Natural killer cell (primary cell): Measurements from ENCODE around the gene C9orf85. TPM values are rescaled to one million over a fixed set of nuclear protein-coding genes. Genes with fewer than 3 reads are reported as not detected.
A peak's percentile ranks its signal among the peaks of the same experiment; 100 is the strongest.

Source experiments
- ATAC-seq, 3 donors: fragments of 150-1000 bp in 2 of 3; fragments of 200-7000 bp in 1 of 3; cut with Tn5 transposase; 1 replicate in 1 of 3; 2 replicates in 2 of 3; pipeline ENCODE4 v1.10.0; 2021; ENCODE audit warnings: mild to moderate bottlenecking in 2 of 3, moderate library complexity in 2 of 3
- DNase-seq, 2 donors: peaks; one replicate each; pipeline versions ENCODE4 v3.0.0 to v3.0.0-alpha.2; 2013 to 2021; ENCODE audit warnings: mixed read lengths in 1 of 2
- H3K27ac ChIP-seq: one replicate; pipeline ENCODE4 v1.5.1; 2013; ENCODE audit warnings: mild to moderate bottlenecking, low read length
- H3K27me3 ChIP-seq: one replicate; pipeline ENCODE4 v1.6.1; 2013; ENCODE audit warnings: low read length; ENCODE audit not compliant: control insufficient read depth, insufficient read depth
- H3K36me3 ChIP-seq: one replicate; pipeline ENCODE4 v1.6.1; 2013; ENCODE audit warnings: low read length; ENCODE audit not compliant: control insufficient read depth, insufficient read depth
- H3K4me1 ChIP-seq: one replicate; pipeline ENCODE4 v1.6.1; 2013; ENCODE audit warnings: low read length; ENCODE audit not compliant: control insufficient read depth, insufficient read depth
- H3K4me3 ChIP-seq: one replicate; pipeline ENCODE4 v1.5.1; 2013; ENCODE audit warnings: low read length
- H3K9me3 ChIP-seq: one replicate; pipeline ENCODE4 v1.6.1; 2013; ENCODE audit warnings: low read length; ENCODE audit not compliant: control insufficient read depth, insufficient read depth
- H3K27ac Mint-ChIP-seq, 2 donors: one replicate each; pipeline ENCODE4 v1.8.0; 2022; ENCODE audit warnings: mild to moderate bottlenecking in 2 of 2, mixed read lengths in 2 of 2, moderate library complexity in 1 of 2
- H3K27me3 Mint-ChIP-seq, 2 donors: one replicate each; pipeline ENCODE4 v1.8.0; 2022; ENCODE audit warnings: low read depth in 2 of 2, mixed read lengths in 2 of 2
- H3K36me3 Mint-ChIP-seq: one replicate; pipeline ENCODE4 v1.8.0; 2022; ENCODE audit warnings: mixed read lengths
- H3K4me1 Mint-ChIP-seq, 2 donors: one replicate each; pipeline ENCODE4 v1.8.0; 2022; ENCODE audit warnings: mixed read lengths in 2 of 2
- H3K4me3 Mint-ChIP-seq: one replicate; pipeline ENCODE4 v1.8.0; 2022; ENCODE audit warnings: mild to moderate bottlenecking, moderate library complexity, mixed read lengths
- H3K9me3 Mint-ChIP-seq, 2 donors: one replicate each; pipeline ENCODE4 v1.8.0; 2022; ENCODE audit warnings: mixed read lengths in 2 of 2
- CTCF ChIP-seq: fragments of 200-600 bp; IDR thresholded peaks from one replicate; pipeline ENCODE4 v1.8.0; 2022; ENCODE audit warnings: antibody characterized with exemption
- WGBS: methylation state at CpG from one replicate; pipeline ENCODE4 v1.1.7; 2013; ENCODE audit warnings: missing lambda C conversion rate; ENCODE audit not compliant: insufficient coverage; 5-methylcytosine and 5-hydroxymethylcytosine counted together
- intact Hi-C: fragments of 100-400 bp; cut with micrococcal nuclease; formaldehyde crosslinking; loops from one replicate; pipeline ENCODE4 v1.14.2; 2022
- total RNA-seq, 4 donors: library from RNA; stranded (reverse); fragments of 120-200 nt in 1 of 4; gene quantifications; one replicate each; pipeline versions ENCODE4 v1.2.3 to v1.2.4, GENCODE V29; 2013 to 2022

C9orf85 gene
- total RNA-seq, 3 donors from 2014 or later (not counting 1 experiment from before 2014, with no cell fraction given) = 5.6 to 11.1 (median 9.2) TPM

- no peaks in the 10 kb centered on the region for H3K4me1 ChIP-seq
- no peak overlapping the region for H3K4me3 Mint-ChIP-seq
- peaks cover 29 to 35% of the 10 kb centered on the region in 2 donors for H3K4me1 Mint-ChIP-seq
- H3K36me3 Mint-ChIP-seq = no peaks in the 10 kb centered on the region
- DNase-seq = no peak
- no peaks in the 10 kb centered on the region for H3K9me3 Mint-ChIP-seq
- no peak overlapping the region for H3K27ac Mint-ChIP-seq
- H3K9me3 ChIP-seq = no peaks in the 10 kb centered on the region
- no peak for TF ChIP-seq CTCF
- no peak for ATAC-seq
- H3K27me3 Mint-ChIP-seq = no peaks in the 10 kb centered on the region
- WGBS = 70% methylated on average over 1 of the region's 1 CpG
- no peaks in the 10 kb centered on the region for H3K36me3 ChIP-seq
- intact Hi-C loops = no loop called here
- no peaks in the 10 kb centered on the region for H3K27me3 ChIP-seq
- no peak overlapping the region for H3K4me3 ChIP-seq
- H3K27ac ChIP-seq = no peak overlapping the region
Measured at GRCh38 chr9:71936066-71936465, 24.6 kb downstream of the C9orf85 start.

- H3K27ac Mint-ChIP-seq = peak overlapping the region in 1 of 2 donors; percentile 13
- H3K4me3 ChIP-seq = no peak overlapping the region
- H3K27me3 Mint-ChIP-seq = no peaks in the 10 kb centered on the region
- peaks cover 40 to 46% of the 10 kb centered on the region in 2 donors for H3K4me1 Mint-ChIP-seq
- H3K9me3 Mint-ChIP-seq = no peaks in the 10 kb centered on the region
- no peaks in the 10 kb centered on the region for H3K27me3 ChIP-seq
- H3K4me3 Mint-ChIP-seq = no peak overlapping the region
- ATAC-seq = no peak
- H3K4me1 ChIP-seq = no peaks in the 10 kb centered on the region
- no peak overlapping the region for H3K27ac ChIP-seq
- no peak for DNase-seq
- intact Hi-C loops = no loop called here
- no peaks in the 10 kb centered on the region for H3K36me3 Mint-ChIP-seq
- no peaks in the 10 kb centered on the region for H3K36me3 ChIP-seq
- no peak for TF ChIP-seq CTCF
- H3K9me3 ChIP-seq = no peaks in the 10 kb centered on the region
- WGBS = 33% methylated on average over 1 of the region's 4 CpGs
Measured at GRCh38 chr9:71937070-71937625, 25.7 kb downstream of the C9orf85 start.

GRCh38 chr9:71937898-71938297 is 26.5 kb downstream of the C9orf85 start:
- no peaks in the 10 kb centered on the region for H3K9me3 ChIP-seq
- Mint-ChIP-seq H3K4me1 (peaks cover 44 to 50% of the 10 kb centered on the region in 2 donors), H3K27ac (no peak overlapping the region), H3K4me3 (no peak overlapping the region), H3K27me3 (no peaks in the 10 kb centered on the region), H3K9me3 (no peaks in the 10 kb centered on the region), H3K36me3 (no peaks in the 10 kb centered on the region)
- H3K4me3 ChIP-seq = no peak overlapping the region
- TF ChIP-seq CTCF = no peak
- H3K27ac ChIP-seq = no peak overlapping the region
- no peaks in the 10 kb centered on the region for H3K27me3 ChIP-seq
- no peak for DNase-seq
- WGBS = no CpG with 5 or more reads among the region's 1 CpG
- intact Hi-C loops = no loop called here
- ATAC-seq = no peak
- no peaks in the 10 kb centered on the region for H3K4me1 ChIP-seq
- H3K36me3 ChIP-seq = no peaks in the 10 kb centered on the region

- ATAC-seq = no peak
- peak overlapping the region in 1 of 2 donors; percentile 44 for H3K27ac Mint-ChIP-seq
- H3K9me3 Mint-ChIP-seq = no peaks in the 10 kb centered on the region
Measured at GRCh38 chr9:71941060-71941568, 29.7 kb downstream of the C9orf85 start.

More at GRCh38 chr9:71941060-71941568, 29.7 kb downstream of the C9orf85 start:
- no peak for TF ChIP-seq CTCF
- no peak for DNase-seq
- H3K4me3 Mint-ChIP-seq = no peak overlapping the region
- Histone ChIP-seq H3K9me3 (no peaks in the 10 kb centered on the region), H3K4me3 (no peak overlapping the region), H3K27ac (no peak overlapping the region), H3K36me3 (no peaks in the 10 kb centered on the region), H3K4me1 (no peaks in the 10 kb centered on the region), H3K27me3 (no peaks in the 10 kb centered on the region)
- no peaks in the 10 kb centered on the region for H3K36me3 Mint-ChIP-seq
- H3K27me3 Mint-ChIP-seq = no peaks in the 10 kb centered on the region
- WGBS = 92% methylated on average over 1 of the region's 2 CpGs
- intact Hi-C loops = no loop called here
- H3K4me1 Mint-ChIP-seq = peaks cover 37 to 49% of the 10 kb centered on the region in 2 donors
